GM10248 (cell line): ENCODE data around the gene PTPRN2.

ENCODE experiments used
- CTCF ChIA-PET: fragments of 300-600 bp; sonication (Branson Sonifier 250); formaldehyde crosslinking; extraction: SDS; loops from one replicate; lab custom pipeline; 2021; ENCODE audit warnings: antibody characterized with exemption; lab: Yijun Ruan, JAX
- POLR2A ChIA-PET: fragments of 350-650 bp; sonication (Branson Sonifier 250); formaldehyde crosslinking; extraction: SDS; loops from one replicate; lab custom pipeline; 2020; ENCODE audit warnings: antibody characterized with exemption; lab: Yijun Ruan, JAX
- DNase-seq: peaks from one replicate; pipeline ENCODE4 v3.0.0; 2012; ENCODE audit errors: extremely low spot score
- CTCF ChIP-seq: IDR thresholded peaks from 2 replicates; pipeline ENCODE4 v1.5.1; 2012; ENCODE audit warnings: mild to moderate bottlenecking, low read depth; ENCODE audit errors: extremely low read depth, missing control alignments, control extremely low read depth

Gene PTPRN2

DNA sequence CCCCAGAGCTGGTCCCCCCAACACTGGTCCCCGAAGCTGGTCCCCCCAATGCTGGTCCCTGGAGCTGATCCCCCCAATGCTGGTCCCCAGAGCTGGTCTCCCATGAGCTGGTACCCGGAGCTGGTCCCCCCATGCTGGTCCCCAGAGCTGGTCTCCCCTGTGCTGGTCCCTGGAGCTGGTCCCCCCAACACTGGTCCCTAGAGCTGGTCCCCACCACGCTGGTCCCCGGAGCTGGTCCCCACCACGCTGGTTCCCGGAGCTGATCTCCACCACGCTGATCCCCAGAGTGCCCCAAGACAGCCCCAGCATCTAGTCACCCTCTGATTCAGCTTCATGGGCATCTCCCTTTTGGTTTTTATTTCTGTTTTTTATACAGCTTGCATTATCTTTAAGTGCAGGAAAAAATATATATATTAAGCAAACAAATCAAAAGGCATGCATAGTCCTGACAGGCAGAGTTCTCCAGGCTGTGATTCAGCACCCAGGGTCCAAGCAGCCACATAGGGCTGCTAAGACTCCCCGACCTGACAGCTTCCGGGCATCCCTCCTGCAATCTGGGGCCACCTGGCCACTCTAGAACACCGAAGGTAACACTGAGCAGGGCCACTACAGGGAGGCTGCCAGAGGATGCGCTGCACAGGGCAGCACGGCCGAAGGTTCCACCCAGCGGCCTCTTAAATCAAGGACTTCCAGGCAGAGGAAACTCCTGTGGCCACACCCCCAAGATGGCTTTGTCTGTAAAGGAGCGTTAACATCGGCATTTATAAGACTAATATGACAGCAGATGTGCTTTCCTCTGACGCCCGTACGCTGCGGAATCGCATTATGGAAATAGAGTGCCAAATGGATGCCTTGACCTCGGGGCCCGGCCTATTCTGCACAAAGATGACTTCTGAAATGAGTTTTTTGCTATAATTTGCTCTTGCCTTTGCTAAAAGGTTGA lies 215.0 kb downstream of the PTPRN2 start:
- DNase-seq = no peak
- ChIA-PET POLR2A (no interaction called here), CTCF (no interaction called here)
- no peak for TF ChIP-seq CTCF

DNA sequence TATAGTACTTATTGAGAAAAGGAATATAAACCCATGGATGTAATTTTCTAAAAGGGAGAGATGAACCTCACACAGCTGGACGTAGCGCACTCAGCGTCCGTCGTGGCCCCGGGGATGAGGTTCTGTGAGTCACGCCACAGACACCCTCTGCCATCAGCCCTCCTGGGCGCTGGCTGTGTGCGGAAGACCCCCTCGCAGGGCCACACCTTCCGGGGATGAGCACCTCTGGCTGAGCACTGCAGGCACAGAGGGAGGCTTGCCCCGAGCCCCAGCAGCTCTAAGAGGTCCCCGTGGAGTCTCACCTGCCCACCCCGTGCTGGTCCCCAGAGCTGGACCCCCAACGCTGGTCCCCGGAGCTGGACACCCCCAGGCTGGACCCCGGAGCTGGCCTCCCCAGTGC lies 215.8 kb downstream of the PTPRN2 start:
- no peak for DNase-seq
- no peak for TF ChIP-seq CTCF
- ChIA-PET CTCF (no interaction called here), POLR2A (no interaction called here)

DNA sequence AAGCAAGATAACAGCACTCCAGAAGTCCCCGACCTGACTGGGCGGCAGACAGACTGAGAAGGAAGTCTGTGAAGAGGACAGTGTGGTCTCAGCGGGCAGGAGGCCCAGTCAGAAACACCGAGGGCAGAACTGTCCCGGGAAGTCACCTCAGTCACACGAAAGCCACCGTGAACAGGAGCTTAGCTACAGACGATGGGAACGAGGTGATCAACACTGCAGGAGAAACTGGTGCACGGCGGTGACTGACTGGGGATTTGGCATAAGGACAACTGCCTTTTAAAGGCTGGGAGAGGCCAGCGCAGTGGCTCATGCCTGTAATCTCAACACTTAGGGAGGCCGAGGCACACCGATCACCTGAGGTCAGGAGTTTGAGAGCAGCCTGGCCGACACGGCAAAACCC lies 217.8 kb downstream of the PTPRN2 start:
- CTCF ChIA-PET = no interaction called here

GRCh38 chr7:158369290-158369689 lies 218.3 kb downstream of the PTPRN2 start:
- DNase-seq = no peak
- ChIA-PET CTCF (no interaction called here), POLR2A (no interaction called here)
- no peak for TF ChIP-seq CTCF

More for the DNA sequence above, 217.8 kb downstream of the PTPRN2 start:
- no peak for DNase-seq
- POLR2A ChIA-PET = no interaction called here
- TF ChIP-seq CTCF = no peak

- ChIA-PET CTCF (no interaction called here), POLR2A (no interaction called here)
- DNase-seq = no peak
- TF ChIP-seq CTCF = no peak
Measured at GRCh38 chr7:158368449-158368848, 219.2 kb downstream of the PTPRN2 start.

DNA sequence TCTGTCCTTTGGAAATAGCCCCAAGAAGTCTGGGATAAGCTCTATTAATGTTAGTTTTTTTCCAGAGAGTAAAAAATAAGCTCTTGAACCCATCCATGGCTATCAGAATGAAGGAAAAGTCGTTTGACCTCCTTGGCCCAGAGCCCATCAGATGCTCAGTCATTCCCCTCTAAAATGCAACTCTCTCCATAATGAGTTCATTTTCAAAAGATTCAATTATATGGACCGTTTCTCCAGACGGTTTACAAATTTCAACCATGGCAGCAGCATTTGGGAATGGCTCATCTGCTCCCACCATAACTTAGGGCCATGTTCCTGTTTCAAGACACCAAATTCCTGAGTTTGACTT lies 220.0 kb downstream of the PTPRN2 start:
- no peak for DNase-seq
- CTCF ChIA-PET = no interaction called here
- POLR2A ChIA-PET = no interaction called here
- no peak for TF ChIP-seq CTCF
